ENCODE data around the gene TNFSF15. TPM values are rescaled to one million over a fixed set of nuclear protein-coding genes. Genes with fewer than 3 reads are reported as not detected.

TNFSF15 gene
- total and polyA plus RNA-seq, 2 donors (not counting 1 experiment from before 2014, with no cell fraction given) = 0.03 TPM; not detected in 1

DNA sequence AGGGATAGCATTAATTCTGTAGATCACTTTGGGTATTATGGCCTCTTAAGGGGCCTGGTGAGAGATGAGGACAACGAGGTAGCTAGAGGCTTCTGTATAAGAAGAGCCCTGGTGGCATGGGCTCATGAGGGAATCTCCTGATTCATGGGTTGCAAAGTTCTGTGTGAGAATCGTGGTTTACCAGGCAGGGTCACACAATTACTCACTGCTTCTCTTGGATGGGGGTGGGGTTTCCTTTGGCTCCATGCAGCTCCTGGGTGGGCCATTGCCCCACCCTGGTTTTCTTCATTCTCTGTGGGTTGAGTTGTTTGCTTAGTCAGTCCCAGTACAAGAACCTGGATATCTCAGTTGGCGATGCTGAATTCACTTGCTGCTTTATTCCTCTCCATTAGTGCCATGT, 30.9 kb upstream of the TNFSF15 start:
- Mint-ChIP-seq H3K27me3 (peaks cover 41% of the 10 kb centered on the region), H3K27ac (no peak overlapping the region), H3K4me1 (no peaks in the 10 kb centered on the region), H3K9me3 (ENCODE audit: insufficient read depth) (no peaks in the 10 kb centered on the region), H3K4me3 (no peak overlapping the region)
- H3K36me3 ChIP-seq (replicated peaks in 1 of 2; ENCODE audit: control extremely low read depth in 1 of 2, control insufficient read depth in 1 of 2, extremely low read depth in 1 of 2, insufficient read depth in 2 of 2, low read length in 1 of 2) = no peaks in the 10 kb centered on the region
- ATAC-seq (ENCODE audit: low read depth) = no peak
- no peak overlapping the region for H3K9ac ChIP-seq (ENCODE audit: low read length)
- H3K9me3 ChIP-seq (ENCODE audit: control extremely low read depth in 1 of 3, control insufficient read depth in 2 of 3, insufficient read depth in 1 of 3, low read length in 2 of 3) = peaks cover 3 to 15% (median 5%) of the 10 kb centered on the region in 3 donors
- CTCF ChIA-PET = no interaction called here
- no peaks in the 10 kb centered on the region for H3K79me2 ChIP-seq (ENCODE audit: control insufficient read depth, insufficient read depth, low read length)
- no peaks in the 10 kb centered on the region for H4K20me1 ChIP-seq (ENCODE audit: control insufficient read depth, insufficient read depth, low read length, poor library complexity, severe bottlenecking)
- no peak overlapping the region for H2AFZ ChIP-seq (ENCODE audit: insufficient read depth, low read depth, low read length, poor library complexity, severe bottlenecking)
- H3K4me1 ChIP-seq (ENCODE audit: control insufficient read depth in 2 of 2, insufficient read depth in 2 of 2, low read length in 2 of 2) = no peaks in the 10 kb centered on the region
- POLR2A ChIA-PET = no interaction called here
- no peak overlapping the region for H3K27ac ChIP-seq (ENCODE audit: low read length in 2 of 2)
- H3K4me2 ChIP-seq (replicated peaks; ENCODE audit: low read depth, low read length, poor library complexity, severe bottlenecking) = no peak overlapping the region
- H3K4me3 ChIP-seq (ENCODE audit: control extremely low read depth in 1 of 5, extremely low read depth in 1 of 5, insufficient read depth in 1 of 5, low read depth in 2 of 5, low read length in 4 of 5) = no peak overlapping the region
- TF ChIP-seq CTCF (IDR thresholded peaks at IDR 0.05) = no peak
- no peak for TF ChIP-seq EZH2 (IDR thresholded peaks at IDR 0.05; ENCODE audit: borderline replicate concordance, insufficient read depth, low read depth, low read length, poor library complexity, severe bottlenecking)
- peaks cover 0 to 19% (median 9%) of the 10 kb centered on the region in 4 experiments for H3K27me3 ChIP-seq (replicated peaks in 1 of 4; ENCODE audit: control extremely low read depth in 1 of 4, control insufficient read depth in 3 of 4, insufficient read depth in 4 of 4, low read length in 3 of 4)
- whole genome bisulfite sequencing (ENCODE audit: insufficient coverage) = 83% methylated on average over 1 of the region's 3 CpGs
- no peak for DNase-seq
- intact Hi-C loops (cut with micrococcal nuclease) = no loop called here

- Histone ChIP-seq H4K20me1 (ENCODE audit: control insufficient read depth, insufficient read depth, low read length, poor library complexity, severe bottlenecking) (no peaks in the 10 kb centered on the region), H2AFZ (ENCODE audit: insufficient read depth, low read depth, low read length, poor library complexity, severe bottlenecking) (no peak overlapping the region), H3K4me3 (ENCODE audit: control extremely low read depth in 1 of 5, extremely low read depth in 1 of 5, insufficient read depth in 1 of 5, low read depth in 2 of 5, low read length in 4 of 5) (no peak overlapping the region), H3K27me3 (replicated peaks in 1 of 4; ENCODE audit: control extremely low read depth in 1 of 4, control insufficient read depth in 3 of 4, insufficient read depth in 4 of 4, low read length in 3 of 4) (peaks cover 0 to 14% (median 7%) of the 10 kb centered on the region in 4 experiments), H3K27ac (ENCODE audit: low read length in 2 of 2) (no peak overlapping the region), H3K36me3 (replicated peaks in 1 of 2; ENCODE audit: control extremely low read depth in 1 of 2, control insufficient read depth in 1 of 2, extremely low read depth in 1 of 2, insufficient read depth in 2 of 2, low read length in 1 of 2) (no peaks in the 10 kb centered on the region), H3K79me2 (ENCODE audit: control insufficient read depth, insufficient read depth, low read length) (no peaks in the 10 kb centered on the region), H3K9me3 (ENCODE audit: control extremely low read depth in 1 of 3, control insufficient read depth in 2 of 3, insufficient read depth in 1 of 3, low read length in 2 of 3) (peaks cover 3 to 10% (median 5%) of the 10 kb centered on the region in 3 donors), H3K9ac (ENCODE audit: low read length) (no peak overlapping the region), H3K4me1 (ENCODE audit: control insufficient read depth in 2 of 2, insufficient read depth in 2 of 2, low read length in 2 of 2) (no peaks in the 10 kb centered on the region), H3K4me2 (replicated peaks; ENCODE audit: low read depth, low read length, poor library complexity, severe bottlenecking) (no peak overlapping the region)
- CTCF ChIA-PET = interaction anchor here (0.9 kb wide), 1 partner anchor 91 kb away, joined by 3 read pairs; no protein-coding TSS in a partner anchor
- TF ChIP-seq EZH2 (IDR thresholded peaks at IDR 0.05; ENCODE audit: borderline replicate concordance, insufficient read depth, low read depth, low read length, poor library complexity, severe bottlenecking) = no peak
- no peak overlapping the region for H3K27ac Mint-ChIP-seq
- no peaks in the 10 kb centered on the region for H3K4me1 Mint-ChIP-seq
- intact Hi-C loops (cut with micrococcal nuclease) = no loop called here
- peaks cover 38% of the 10 kb centered on the region for H3K27me3 Mint-ChIP-seq
- POLR2A ChIA-PET = no interaction called here
- H3K4me3 Mint-ChIP-seq = no peak overlapping the region
- no peak for DNase-seq
- no peak for ATAC-seq (ENCODE audit: low read depth)
- no peaks in the 10 kb centered on the region for H3K9me3 Mint-ChIP-seq (ENCODE audit: insufficient read depth)
These were observed 28.5 kb upstream of the TNFSF15 start for GRCh38 chr9:114834386-114834785.
